GM10266 (cell line): ENCODE measurements around the gene INO80C.

Experiments used
- DNase-seq: peaks from one replicate; pipeline ENCODE4 v3.0.0; 2012; ENCODE audit errors: extremely low spot score
- TF ChIP-seq, protein P1 (sequence below): IDR thresholded peaks from 2 replicates; pipeline ENCODE4 v1.5.1; 2012; ENCODE audit warnings: mild to moderate bottlenecking, low read depth; ENCODE audit not compliant: control insufficient read depth, insufficient read depth; ENCODE audit errors: missing control alignments

Gene INO80C

DNA sequence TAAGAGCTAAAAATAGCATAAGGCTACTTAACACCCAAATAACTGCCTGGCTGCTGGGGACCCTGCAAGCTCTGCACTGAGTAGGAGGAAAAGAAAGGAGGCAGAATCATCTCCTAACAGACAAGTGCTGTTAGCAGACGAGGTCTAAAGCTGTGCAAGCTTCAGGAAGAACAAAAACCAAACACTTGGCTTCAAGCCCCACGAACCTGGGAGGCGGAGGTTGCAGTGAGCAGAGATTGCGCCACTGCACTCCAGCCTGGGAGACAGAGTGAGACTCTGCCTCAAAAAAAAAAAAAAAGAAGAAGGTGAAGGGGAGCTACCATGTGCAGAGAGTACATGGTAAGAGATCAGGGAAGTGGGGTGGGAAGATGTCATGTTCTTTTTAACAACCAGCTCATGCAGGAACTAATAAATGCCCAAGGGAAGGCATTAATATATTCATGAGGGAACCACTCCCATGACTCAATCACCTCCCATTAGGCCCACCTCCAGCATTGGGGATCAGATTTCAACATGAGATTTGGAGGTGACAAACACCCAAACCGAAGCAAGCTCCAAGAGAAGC is 28.8 kb upstream of the INO80C start:
- no peak for DNase-seq
- TF ChIP-seq, protein P1, sequence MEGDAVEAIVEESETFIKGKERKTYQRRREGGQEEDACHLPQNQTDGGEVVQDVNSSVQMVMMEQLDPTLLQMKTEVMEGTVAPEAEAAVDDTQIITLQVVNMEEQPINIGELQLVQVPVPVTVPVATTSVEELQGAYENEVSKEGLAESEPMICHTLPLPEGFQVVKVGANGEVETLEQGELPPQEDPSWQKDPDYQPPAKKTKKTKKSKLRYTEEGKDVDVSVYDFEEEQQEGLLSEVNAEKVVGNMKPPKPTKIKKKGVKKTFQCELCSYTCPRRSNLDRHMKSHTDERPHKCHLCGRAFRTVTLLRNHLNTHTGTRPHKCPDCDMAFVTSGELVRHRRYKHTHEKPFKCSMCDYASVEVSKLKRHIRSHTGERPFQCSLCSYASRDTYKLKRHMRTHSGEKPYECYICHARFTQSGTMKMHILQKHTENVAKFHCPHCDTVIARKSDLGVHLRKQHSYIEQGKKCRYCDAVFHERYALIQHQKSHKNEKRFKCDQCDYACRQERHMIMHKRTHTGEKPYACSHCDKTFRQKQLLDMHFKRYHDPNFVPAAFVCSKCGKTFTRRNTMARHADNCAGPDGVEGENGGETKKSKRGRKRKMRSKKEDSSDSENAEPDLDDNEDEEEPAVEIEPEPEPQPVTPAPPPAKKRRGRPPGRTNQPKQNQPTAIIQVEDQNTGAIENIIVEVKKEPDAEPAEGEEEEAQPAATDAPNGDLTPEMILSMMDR: no peak

DNA sequence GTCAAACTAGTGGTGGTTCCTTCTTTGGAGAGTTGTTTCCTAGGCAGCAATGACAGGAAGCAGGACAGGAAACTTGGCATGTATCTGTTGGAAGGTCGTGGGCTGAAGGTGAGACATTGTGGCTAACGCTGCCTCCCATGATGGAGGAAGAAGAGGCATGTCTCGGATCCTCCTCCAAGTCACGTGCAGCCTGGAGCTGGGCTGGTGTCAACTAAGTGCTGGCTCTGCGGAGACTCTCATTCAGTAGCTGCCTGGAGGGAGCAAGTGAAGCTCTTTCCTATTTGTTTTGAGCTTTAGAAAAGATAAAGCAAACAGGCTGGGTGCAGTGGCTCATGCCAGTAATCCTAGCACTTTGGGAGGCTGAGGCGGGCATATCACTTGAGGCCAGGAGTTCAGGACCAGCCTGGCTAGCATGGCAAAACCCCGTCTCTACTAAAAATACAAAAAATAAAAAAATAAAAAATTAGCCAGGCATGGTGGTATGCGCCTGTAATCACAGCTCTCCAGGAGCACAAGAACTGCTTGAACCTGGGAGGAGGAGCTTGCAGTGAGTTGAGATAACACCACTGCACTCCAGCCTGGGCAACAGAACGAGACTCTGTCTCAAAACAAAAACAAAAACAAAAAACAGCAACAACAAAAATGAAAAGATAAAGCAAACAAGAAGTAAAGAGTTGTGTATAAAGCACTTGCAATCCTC is 28.2 kb upstream of the INO80C start:
- DNase-seq: no peak

DNA sequence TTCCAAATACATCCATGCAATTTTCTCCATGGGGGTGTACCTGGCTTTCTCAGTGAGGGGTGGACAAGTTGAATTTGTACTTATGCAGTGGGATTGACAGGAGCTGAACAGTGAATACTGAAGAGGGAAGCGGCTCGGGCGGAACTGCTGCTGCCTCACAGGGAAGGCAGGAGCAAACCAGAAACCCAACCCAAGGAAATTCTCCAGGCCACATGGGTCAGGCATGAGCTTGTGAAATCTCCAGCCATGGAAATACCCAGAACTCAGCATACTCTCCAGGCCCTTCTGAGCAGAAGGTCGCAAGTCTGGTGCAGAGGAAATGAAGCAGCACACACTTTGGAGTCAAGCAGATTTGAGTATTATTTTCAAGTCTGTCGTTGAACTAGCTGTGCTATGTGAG is 26.5 kb upstream of the INO80C start:
- no peak for DNase-seq
- TF ChIP-seq, protein P1: no peak

More for the DNA sequence above, 28.2 kb upstream of the INO80C start:
- TF ChIP-seq, protein P1: no peak

DNA sequence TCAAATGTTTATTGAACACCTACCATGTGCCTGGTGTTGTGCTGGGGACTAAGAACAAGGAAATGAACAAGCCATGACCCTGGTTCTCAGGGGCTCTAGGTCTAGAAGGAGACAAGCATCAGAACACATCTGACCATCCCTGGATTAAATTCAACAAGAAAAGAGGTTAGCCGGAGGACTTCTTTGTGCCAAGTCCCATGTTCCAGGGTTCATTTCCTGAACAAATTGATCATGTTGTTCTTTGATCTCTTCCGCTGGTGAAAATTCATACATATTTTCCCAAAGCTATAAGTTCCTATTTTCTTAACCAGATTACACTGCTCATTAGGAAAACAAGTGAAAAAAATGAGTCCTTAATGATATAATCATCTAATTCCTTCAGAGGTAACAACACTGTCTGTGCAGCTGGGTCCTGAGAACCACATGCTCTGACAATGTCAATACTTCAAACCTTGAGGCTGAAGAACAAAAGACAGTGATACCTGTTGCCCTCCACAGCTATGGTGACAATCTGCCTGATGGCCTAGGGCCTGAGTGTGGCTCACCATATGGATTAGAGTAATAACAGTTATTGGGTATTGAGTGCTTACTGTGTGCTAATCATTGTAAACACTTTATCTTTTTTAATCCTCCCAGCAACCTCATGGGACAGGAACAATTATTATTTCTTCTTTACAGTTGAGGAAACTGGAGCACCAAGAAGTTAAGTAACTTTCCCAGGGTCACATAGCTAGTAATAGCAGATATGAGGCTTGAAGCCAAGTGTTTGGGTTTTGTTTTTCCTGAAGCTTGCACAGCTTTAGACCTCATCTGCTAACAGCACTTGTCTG is 24.6 kb upstream of the INO80C start:
- DNase-seq: no peak

DNA sequence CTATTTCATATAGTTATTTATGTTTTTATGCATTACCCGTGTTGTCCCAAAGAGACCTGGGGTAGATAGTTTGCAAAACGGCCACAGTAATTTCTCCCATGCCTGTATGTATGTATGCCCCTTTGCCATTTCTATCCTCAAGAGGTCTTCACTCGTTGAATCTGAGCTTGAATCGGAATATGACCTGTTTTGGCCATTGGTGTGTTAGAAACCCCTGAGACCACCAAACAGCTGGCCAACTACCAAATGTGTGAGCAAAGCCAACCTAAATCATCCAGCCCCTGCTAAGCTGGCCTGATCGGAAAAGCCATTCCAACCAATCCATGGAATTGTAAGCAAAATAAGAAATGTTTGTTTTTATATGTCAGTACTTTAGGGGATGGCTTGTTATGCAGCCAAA is 23.4 kb upstream of the INO80C start:
- DNase-seq: no peak
- TF ChIP-seq, protein P1: no peak

More for the DNA sequence above, 24.6 kb upstream of the INO80C start:
- TF ChIP-seq, protein P1: no peak

DNA sequence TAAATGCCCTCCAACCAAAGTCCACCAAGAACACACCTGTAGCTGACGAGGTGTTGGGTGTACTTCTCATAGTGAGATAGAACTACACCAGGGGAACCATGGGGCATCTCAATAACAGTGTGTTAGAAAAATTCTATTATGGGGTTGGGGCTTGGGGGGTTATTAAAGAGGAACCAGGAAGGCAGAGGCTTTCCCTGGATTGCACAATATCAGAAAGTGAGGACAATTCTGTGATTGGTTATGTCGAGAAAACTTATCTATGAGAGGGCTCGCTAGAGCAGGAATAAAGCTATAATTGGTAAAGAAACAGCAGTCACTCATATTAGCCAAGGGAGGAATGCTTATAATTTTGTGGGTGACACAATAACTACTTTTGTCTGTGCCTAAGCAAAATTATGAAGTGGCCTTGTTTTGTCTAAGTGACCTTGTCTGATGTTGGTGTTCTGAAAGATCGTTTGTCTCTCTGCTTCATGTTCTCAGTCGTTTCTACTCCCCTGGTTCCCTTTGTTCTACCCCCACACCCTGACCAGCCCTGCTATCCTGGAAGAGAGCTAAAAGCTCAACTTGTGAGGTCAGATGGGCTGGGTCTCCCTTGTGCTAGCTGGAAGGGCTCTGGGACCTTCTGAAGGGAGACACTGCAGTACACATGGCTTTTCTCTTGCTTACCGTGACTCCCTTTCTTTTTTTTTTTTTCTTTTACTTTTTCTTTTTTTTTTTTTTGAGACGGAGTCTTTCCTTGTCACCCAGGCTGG is 21.6 kb upstream of the INO80C start:
- no peak for DNase-seq
- TF ChIP-seq, protein P1: no peak
